Measurements from ENCODE around the gene EMSY. TPM values are rescaled to one million over a fixed set of nuclear protein-coding genes. Genes with fewer than 3 reads are reported as not detected.
"Not testable (repeated sequence)": the region's sequence is repeated elsewhere in the genome, so short reads cannot be mapped to it uniquely, and the experiment has no call there.

Gene EMSY
- total RNA-seq, 1 donor from 2014 or later = 18.9 TPM

- no peak for TF ChIP-seq CTCF (IDR thresholded peaks at IDR 0.05; ENCODE audit: insufficient read depth, low read depth, low read length)
- no peak for TF ChIP-seq EZH2 (IDR thresholded peaks at IDR 0.05; ENCODE audit: insufficient read depth, low read length)
These were observed 47.4 kb upstream of the EMSY start for GRCh38 chr11:76397383-76397782.

GRCh38 chr11:76400967-76401366 lies 43.9 kb upstream of the EMSY start:
- DNase-seq (ENCODE audit: low read depth) (no peak), FAIRE-seq (no peak)
- H3K79me2 ChIP-seq (ENCODE audit: insufficient read depth, low read length) = no peaks in the 10 kb centered on the region
- H3K9ac ChIP-seq (ENCODE audit: low read length) = no peak overlapping the region
- no peak overlapping the region for H3K4me3 ChIP-seq (ENCODE audit: insufficient read depth, low read depth, low read length)
- no peaks in the 10 kb centered on the region for H3K36me3 ChIP-seq (ENCODE audit: insufficient read depth, low read length)
- Mint-ChIP-seq H3K36me3 (ENCODE audit: low read depth, unreplicated experiment) (no peaks in the 10 kb centered on the region), H3K27me3 (ENCODE audit: low read depth, unreplicated experiment) (peaks cover 2% of the 10 kb centered on the region), H3K4me3 (ENCODE audit: unreplicated experiment) (no peak overlapping the region), H3K4me1 (ENCODE audit: low read depth, unreplicated experiment) (no peaks in the 10 kb centered on the region), H3K27ac (ENCODE audit: unreplicated experiment) (no peak overlapping the region), H3K9me3 (ENCODE audit: unreplicated experiment) (no peaks in the 10 kb centered on the region)
- H3K9me3 ChIP-seq (ENCODE audit: insufficient read depth, low read depth, low read length) = no peaks in the 10 kb centered on the region
- no peaks in the 10 kb centered on the region for H4K20me1 ChIP-seq (ENCODE audit: insufficient read depth, low read length)
- no peak overlapping the region for H3K4me2 ChIP-seq (ENCODE audit: low read length)
- no peaks in the 10 kb centered on the region for H3K27me3 ChIP-seq (ENCODE audit: insufficient read depth, low read length)
- H3K27ac ChIP-seq (ENCODE audit: low read depth, low read length) = no peak overlapping the region
- no peaks in the 10 kb centered on the region for H3K4me1 ChIP-seq (ENCODE audit: insufficient read depth, low read length)
- TF ChIP-seq CTCF (IDR thresholded peaks at IDR 0.05; ENCODE audit: insufficient read depth, low read depth, low read length) (no peak), EZH2 (IDR thresholded peaks at IDR 0.05; ENCODE audit: insufficient read depth, low read length) (no peak)
- no peak overlapping the region for H2AFZ ChIP-seq (ENCODE audit: low read depth, low read length)

More at GRCh38 chr11:76397383-76397782, 47.4 kb upstream of the EMSY start:
- no peak overlapping the region for H3K9ac ChIP-seq (ENCODE audit: low read length)
- H3K4me1 ChIP-seq (ENCODE audit: insufficient read depth, low read length) = no peaks in the 10 kb centered on the region
- H2AFZ ChIP-seq (ENCODE audit: low read depth, low read length) = no peak overlapping the region
- no peaks in the 10 kb centered on the region for H3K36me3 Mint-ChIP-seq (ENCODE audit: low read depth, unreplicated experiment)
- no peaks in the 10 kb centered on the region for H3K9me3 Mint-ChIP-seq (ENCODE audit: unreplicated experiment)
- H3K9me3 ChIP-seq (ENCODE audit: insufficient read depth, low read depth, low read length) = no peaks in the 10 kb centered on the region
- no peak for DNase-seq (ENCODE audit: low read depth)
- no peak overlapping the region for H3K4me2 ChIP-seq (ENCODE audit: low read length)
- H3K4me3 ChIP-seq (ENCODE audit: insufficient read depth, low read depth, low read length) = no peak overlapping the region
- no peaks in the 10 kb centered on the region for H4K20me1 ChIP-seq (ENCODE audit: insufficient read depth, low read length)
- FAIRE-seq = no peak
- H3K4me3 Mint-ChIP-seq (ENCODE audit: unreplicated experiment) = no peak overlapping the region
- peaks cover 3% of the 10 kb centered on the region for H3K27me3 Mint-ChIP-seq (ENCODE audit: low read depth, unreplicated experiment)
- H3K4me1 Mint-ChIP-seq (ENCODE audit: low read depth, unreplicated experiment) = no peaks in the 10 kb centered on the region
- no peaks in the 10 kb centered on the region for H3K27me3 ChIP-seq (ENCODE audit: insufficient read depth, low read length)
- H3K79me2 ChIP-seq (ENCODE audit: insufficient read depth, low read length) = no peaks in the 10 kb centered on the region
- no peak overlapping the region for H3K27ac ChIP-seq (ENCODE audit: low read depth, low read length)
- no peaks in the 10 kb centered on the region for H3K36me3 ChIP-seq (ENCODE audit: insufficient read depth, low read length)
- H3K27ac Mint-ChIP-seq (ENCODE audit: unreplicated experiment) = no peak overlapping the region

- H3K4me1 Mint-ChIP-seq (ENCODE audit: low read depth, unreplicated experiment); H3K9ac ChIP-seq (ENCODE audit: low read length); H3K27me3 ChIP-seq (ENCODE audit: insufficient read depth, low read length); H3K27me3 Mint-ChIP-seq (ENCODE audit: low read depth, unreplicated experiment); H3K4me1 ChIP-seq (ENCODE audit: insufficient read depth, low read length); H3K4me3 Mint-ChIP-seq (ENCODE audit: unreplicated experiment); H3K79me2 ChIP-seq (ENCODE audit: insufficient read depth, low read length); H3K27ac ChIP-seq (ENCODE audit: low read depth, low read length); DNase-seq (ENCODE audit: low read depth); H3K36me3 Mint-ChIP-seq (ENCODE audit: low read depth, unreplicated experiment); H3K27ac Mint-ChIP-seq (ENCODE audit: unreplicated experiment); H3K36me3 ChIP-seq (ENCODE audit: insufficient read depth, low read length); H3K9me3 ChIP-seq (ENCODE audit: insufficient read depth, low read depth, low read length); H3K4me2 ChIP-seq (ENCODE audit: low read length); H3K9me3 Mint-ChIP-seq (ENCODE audit: unreplicated experiment); H4K20me1 ChIP-seq (ENCODE audit: insufficient read depth, low read length); H2AFZ ChIP-seq (ENCODE audit: low read depth, low read length); H3K4me3 ChIP-seq (ENCODE audit: insufficient read depth, low read depth, low read length); FAIRE-seq: not testable (repeated sequence)
These were observed 43.3 kb upstream of the EMSY start for GRCh38 chr11:76401484-76401883.
